ENCODE results near the gene SOWAHC.

The SOWAHC gene

GRCh38 chr2:109645412-109646184, 31.4 kb downstream of the SOWAHC start:
- no peak for DNase-seq (ENCODE audit: low read depth, low spot score)

DNA sequence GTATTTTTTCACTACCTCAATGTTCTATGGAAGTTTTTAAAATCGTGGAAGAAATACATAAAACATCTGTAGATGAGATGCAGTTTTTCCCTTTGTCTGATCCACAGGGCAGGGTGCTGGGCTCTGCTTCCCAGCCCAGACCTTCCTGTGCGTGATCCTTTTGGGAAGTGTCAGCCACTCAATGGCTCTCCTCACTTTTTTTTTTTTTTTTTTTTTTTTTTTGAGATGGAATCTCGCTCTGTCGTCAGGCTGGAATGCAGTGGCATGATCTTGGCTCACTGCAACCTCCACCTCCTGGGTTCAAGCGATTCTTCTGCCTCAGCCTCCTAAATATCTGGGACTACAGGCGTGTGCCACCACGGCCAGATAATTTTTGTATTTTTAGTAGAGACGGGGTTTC, 32.8 kb downstream of the SOWAHC start:
- DNase-seq (ENCODE audit: low read depth, low spot score) = no peak

GRCh38 chr2:109647636-109648035, 33.5 kb downstream of the SOWAHC start:
- DNase-seq (ENCODE audit: low read depth, low spot score) = no peak

GRCh38 chr2:109648041-109648527, 33.9 kb downstream of the SOWAHC start:
- no peak for DNase-seq (ENCODE audit: low read depth, low spot score)

DNA sequence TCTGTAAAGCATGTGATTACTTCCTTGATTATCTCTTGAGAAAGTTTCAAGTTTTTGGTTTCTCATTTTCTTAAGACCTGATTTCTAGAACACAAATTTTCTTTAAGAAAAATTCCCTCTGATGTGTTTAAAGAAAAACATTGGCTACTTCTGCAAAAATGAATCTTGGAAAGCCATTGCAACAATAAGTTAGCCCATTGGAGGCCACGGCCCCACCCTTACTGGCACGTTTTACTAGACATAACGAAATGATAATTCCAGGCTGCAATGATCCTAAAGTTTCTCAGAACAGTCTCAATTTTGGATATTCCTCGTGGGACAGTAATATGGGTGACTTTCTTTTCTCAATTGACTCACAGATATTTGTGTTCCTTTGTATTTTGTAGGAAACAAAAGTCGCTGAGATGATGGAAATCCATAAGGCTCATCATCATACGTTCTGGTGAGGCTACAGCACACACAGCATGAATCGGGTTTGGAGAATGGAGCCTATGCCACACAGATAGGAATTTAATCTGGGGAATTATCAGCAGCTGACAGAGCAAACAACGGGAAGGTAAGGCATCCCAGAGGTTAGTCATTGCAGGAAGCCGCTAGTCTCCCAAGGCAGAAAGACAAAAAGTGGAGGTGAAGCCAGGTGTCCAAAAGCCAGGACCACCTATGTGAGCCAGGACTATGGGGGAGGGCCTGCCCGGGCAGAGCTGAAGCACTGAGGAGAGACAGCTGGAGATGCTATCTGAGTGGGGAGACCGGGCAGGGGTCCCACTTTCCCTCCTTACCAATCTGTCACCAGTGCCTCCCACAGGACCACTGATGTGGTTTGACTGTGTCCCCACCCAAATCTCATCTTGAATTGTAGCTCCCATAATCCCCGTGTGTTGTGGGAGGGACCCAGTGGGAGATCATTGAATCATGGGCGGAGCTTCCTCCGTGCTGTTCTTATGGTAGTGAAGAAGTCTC, 35.9 kb downstream of the SOWAHC start:
- DNase-seq (ENCODE audit: low read depth, low spot score) = no peak

DNA sequence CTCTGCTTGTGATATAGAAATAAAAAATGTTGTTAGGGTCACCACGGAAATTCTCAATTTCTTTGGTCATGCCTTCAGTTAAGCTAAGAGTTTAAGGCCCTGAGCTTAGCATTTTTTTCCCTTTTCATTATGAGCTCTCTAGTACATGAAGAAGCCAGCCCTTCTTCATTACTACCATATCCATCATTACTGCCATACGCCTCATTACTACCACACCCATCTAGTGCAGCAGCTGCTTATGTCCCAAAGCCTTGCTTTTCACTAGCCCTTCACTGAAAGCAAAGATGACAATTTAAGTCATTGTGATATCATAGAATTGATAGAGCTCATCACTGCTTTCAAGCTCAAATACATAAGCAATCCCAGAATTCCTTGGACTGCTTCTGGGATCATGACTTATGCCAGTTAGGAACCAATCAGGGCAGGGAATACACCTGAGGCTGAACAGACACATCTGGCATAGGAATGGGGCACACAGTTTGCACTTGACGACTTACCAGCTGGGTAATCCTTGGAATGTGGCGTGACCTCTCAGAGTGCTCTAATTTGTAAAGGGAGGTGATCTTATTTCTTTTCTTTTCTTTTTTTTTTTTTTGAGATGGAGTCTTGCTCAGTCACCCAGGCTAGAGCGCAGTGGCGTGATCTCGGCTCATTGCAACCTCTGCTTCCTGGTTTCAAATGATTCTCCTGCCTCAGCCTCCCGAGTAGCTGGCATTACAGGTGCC, 40.3 kb downstream of the SOWAHC start:
- DNase-seq (ENCODE audit: low read depth, low spot score) = no peak

DNA sequence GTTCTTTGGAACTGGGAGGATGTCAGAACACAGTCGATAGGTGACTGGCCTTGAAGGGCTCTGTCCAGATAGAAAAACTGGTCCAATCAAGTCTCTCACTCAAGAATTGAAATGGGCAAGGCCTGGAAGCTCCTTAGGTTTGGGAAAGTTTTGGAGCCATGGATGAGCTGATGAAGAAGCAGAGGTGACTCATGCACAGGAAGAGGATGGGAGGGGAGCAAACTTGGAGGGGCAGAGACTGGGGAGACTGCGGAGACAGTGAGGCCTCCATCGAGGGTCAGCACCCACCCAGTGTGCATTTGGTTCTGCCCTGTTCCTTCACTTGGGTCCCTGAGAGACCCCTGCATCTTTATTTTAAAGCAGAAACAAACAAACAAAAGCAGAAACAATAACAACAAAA, 41.1 kb downstream of the SOWAHC start:
- no peak for DNase-seq (ENCODE audit: low read depth, low spot score)

DNA sequence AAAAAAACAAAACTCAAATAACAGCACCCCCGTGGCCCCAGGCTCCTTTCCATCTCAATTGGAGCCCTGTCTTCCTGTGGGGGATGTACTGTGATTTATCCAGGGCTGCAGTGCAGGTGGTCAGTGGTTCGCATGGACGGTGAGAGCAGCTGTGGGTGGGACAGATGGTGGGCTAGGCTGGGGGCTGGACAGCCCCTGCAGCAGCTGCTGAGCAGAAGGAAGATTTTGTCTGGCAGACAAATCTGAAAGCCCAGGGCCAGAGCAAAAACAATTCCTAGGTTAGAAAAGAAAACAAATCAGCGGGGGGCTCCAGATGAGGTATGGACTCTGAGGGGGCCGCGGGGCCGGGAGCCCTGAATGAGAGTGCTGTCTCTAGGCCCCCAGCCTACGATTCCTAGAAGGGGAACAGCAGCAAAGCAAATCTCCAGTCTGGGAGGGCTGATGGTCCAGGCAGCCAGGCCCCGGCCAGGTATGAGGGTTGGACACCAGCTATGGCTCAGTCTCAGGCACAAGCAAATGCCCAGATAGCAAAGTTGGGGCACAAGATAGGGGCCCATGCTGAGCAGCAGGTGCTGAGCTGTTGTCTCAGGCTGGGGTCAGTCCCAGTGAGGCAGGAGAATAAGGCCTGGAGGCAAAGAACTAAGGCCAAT, 45.4 kb downstream of the SOWAHC start:
- no peak for DNase-seq (ENCODE audit: low read depth, low spot score)

GRCh38 chr2:109660046-109660860, 46.1 kb downstream of the SOWAHC start:
- DNase-seq (ENCODE audit: low read depth, low spot score) = no peak

GRCh38 chr2:109662889-109663288, 48.7 kb downstream of the SOWAHC start:
- DNase-seq (ENCODE audit: low read depth, low spot score) = no peak

- no peak for DNase-seq (ENCODE audit: low read depth, low spot score)
These were observed 49.6 kb downstream of the SOWAHC start for GRCh38 chr2:109663721-109664120.

GRCh38 chr2:109666466-109666865, 52.3 kb downstream of the SOWAHC start:
- no peak for DNase-seq (ENCODE audit: low read depth, low spot score)
